Parathyroid adenoma (tissue), 2 donors: ENCODE measurements around the gene CCL8.

Source experiments
- H2AFZ ChIP-seq: fragments of 300-600 bp; sonication (generic); one replicate; pipeline ENCODE4 v1.7.0; 2017; ENCODE audit warnings: antibody characterized with exemption, mild to moderate bottlenecking
- H3K27ac ChIP-seq: fragments of 300-600 bp; sonication (generic); one replicate; pipeline ENCODE4 v1.7.0; 2017
- H3K27me3 ChIP-seq: fragments of 300-600 bp; sonication (generic); one replicate; pipeline ENCODE4 v1.7.0; 2017; ENCODE audit warnings: low read length; ENCODE audit not compliant: control insufficient read depth, insufficient read depth
- H3K36me3 ChIP-seq: fragments of 300-600 bp; sonication (generic); one replicate; pipeline ENCODE4 v1.7.0; 2017; ENCODE audit warnings: low read length; ENCODE audit not compliant: control insufficient read depth, insufficient read depth
- H3K4me1 ChIP-seq: fragments of 300-600 bp; sonication (generic); one replicate; pipeline ENCODE4 v1.7.0; 2017; ENCODE audit warnings: control low read depth
- H3K4me2 ChIP-seq: fragments of 300-600 bp; sonication (generic); one replicate; pipeline ENCODE4 v1.7.0; 2017; ENCODE audit warnings: low read length
- H3K4me3 ChIP-seq: fragments of 300-600 bp; sonication (generic); one replicate; pipeline ENCODE4 v1.7.0; 2017; ENCODE audit warnings: low read depth, low read length
- H3K79me2 ChIP-seq: fragments of 300-600 bp; sonication (generic); one replicate; pipeline ENCODE4 v1.7.0; 2017; ENCODE audit warnings: control low read depth
- H3K9ac ChIP-seq: fragments of 300-600 bp; sonication (generic); one replicate; pipeline ENCODE4 v1.7.0; 2017; ENCODE audit warnings: mild to moderate bottlenecking
- H3K9me3 ChIP-seq: fragments of 300-600 bp; sonication (generic); one replicate; pipeline ENCODE4 v1.7.0; 2017; ENCODE audit warnings: low read length; ENCODE audit not compliant: control insufficient read depth
- CTCF ChIP-seq: fragments of 300-600 bp; sonication (generic); IDR thresholded peaks from one replicate; pipeline ENCODE4 v1.7.0; 2017; ENCODE audit warnings: antibody characterized with exemption, mild to moderate bottlenecking
- donor health status: primary hyperparathyroidism.

The CCL8 gene

DNA sequence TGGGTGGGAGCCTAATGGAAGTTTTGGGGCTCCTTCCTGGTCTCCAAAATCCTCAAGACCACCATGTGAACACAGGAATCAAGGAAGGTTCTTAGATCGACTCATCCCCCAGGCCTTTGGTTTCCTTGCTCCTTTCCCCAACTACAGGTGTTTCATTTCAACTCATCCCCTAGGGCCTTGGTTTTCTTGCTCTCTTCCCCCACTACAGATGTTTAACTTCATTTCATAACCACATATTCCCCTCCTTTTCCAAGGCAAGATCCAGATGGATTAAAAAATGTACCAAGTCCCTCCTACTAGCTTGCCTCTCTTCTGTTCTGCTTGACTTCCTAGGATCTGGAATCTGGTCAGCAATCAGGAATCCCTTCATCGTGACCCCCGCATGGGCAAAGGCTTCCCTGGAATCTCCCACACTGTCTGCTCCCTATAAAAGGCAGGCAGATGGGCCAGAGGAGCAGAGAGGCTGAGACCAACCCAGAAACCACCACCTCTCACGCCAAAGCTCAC, 33.9 kb upstream of the CCL8 start, which contains the start of gene CCL11:
Gene CCL11 (plus strand): TSS at position 457 of the 507 bp plus-strand sequence. CDS start 67 bp downstream, outside the sequence.
- TF ChIP-seq CTCF, result no peak
- Histone ChIP-seq H3K4me3 (no peak within 1 kb of the TSS), H3K9ac (no peak within 1 kb of the TSS), H3K79me2 (no peaks in the 10 kb centered on the region), H3K4me1 (no peaks in the 10 kb centered on the region), H3K36me3 (no peaks in the 10 kb centered on the region), H3K9me3 (no peaks in the 10 kb centered on the region), H3K27ac (no peak within 1 kb of the TSS), H2AFZ (no peak within 1 kb of the TSS), H3K4me2 (no peak within 1 kb of the TSS), H3K27me3 (no peaks in the 10 kb centered on the region)

- no peaks in the 10 kb centered on the region for H3K9me3 ChIP-seq
- H3K4me2 ChIP-seq, result no peak overlapping the region
- H3K27me3 ChIP-seq, result no peaks in the 10 kb centered on the region
- no peaks in the 10 kb centered on the region for H3K4me1 ChIP-seq
- no peaks in the 10 kb centered on the region for H3K36me3 ChIP-seq
- H3K27ac ChIP-seq, result no peak overlapping the region
- no peak overlapping the region for H3K4me3 ChIP-seq
- no peak for TF ChIP-seq CTCF
- no peak overlapping the region for H3K9ac ChIP-seq
- no peaks in the 10 kb centered on the region for H3K79me2 ChIP-seq
- H2AFZ ChIP-seq, result no peak overlapping the region
Measured at GRCh38 chr17:34287875-34288274, 31.4 kb upstream of the CCL8 start.

GRCh38 chr17:34290586-34290985, 28.6 kb upstream of the CCL8 start:
- TF ChIP-seq CTCF, result no peak
- Histone ChIP-seq H3K27me3 (no peaks in the 10 kb centered on the region), H3K36me3 (no peaks in the 10 kb centered on the region), H3K4me2 (no peak overlapping the region), H3K27ac (no peak overlapping the region), H3K4me1 (no peaks in the 10 kb centered on the region), H3K4me3 (no peak overlapping the region), H3K79me2 (no peaks in the 10 kb centered on the region), H2AFZ (no peak overlapping the region), H3K9me3 (no peaks in the 10 kb centered on the region), H3K9ac (no peak overlapping the region)

DNA sequence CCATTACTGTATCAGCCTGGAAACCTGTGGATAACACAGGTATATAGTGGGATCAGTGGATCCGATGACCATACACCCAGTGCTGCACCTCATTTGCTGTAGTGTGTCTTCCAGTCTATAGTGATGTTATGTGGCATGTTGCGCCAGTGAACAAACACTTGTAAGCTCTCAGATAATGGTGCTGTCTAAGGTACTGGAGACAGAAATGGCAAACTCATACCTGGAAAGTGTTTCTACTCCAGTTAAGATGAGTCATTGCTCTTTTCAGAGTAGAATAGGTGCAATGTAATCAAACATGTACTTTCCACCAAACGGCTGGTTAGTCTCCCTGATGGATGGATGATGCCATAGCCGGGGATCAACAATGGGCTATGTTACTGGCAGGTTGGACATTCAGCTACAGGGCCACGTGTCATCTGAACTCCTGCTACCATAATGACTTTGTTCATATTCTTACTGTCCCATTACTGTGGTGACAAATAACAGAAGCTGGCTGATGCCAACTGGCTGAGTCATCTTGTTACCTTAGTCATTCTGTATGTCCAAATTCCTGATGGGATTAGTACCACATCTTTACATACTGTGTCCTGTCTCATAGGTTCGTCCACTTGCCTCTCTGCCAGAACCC, 27.4 kb upstream of the CCL8 start:
- H3K27ac ChIP-seq, result no peak overlapping the region
- no peak overlapping the region for H3K4me2 ChIP-seq
- H3K4me1 ChIP-seq, result no peaks in the 10 kb centered on the region
- H3K9me3 ChIP-seq, result no peaks in the 10 kb centered on the region
- no peak overlapping the region for H3K4me3 ChIP-seq
- no peaks in the 10 kb centered on the region for H3K27me3 ChIP-seq
- H3K79me2 ChIP-seq, result no peaks in the 10 kb centered on the region
- no peak for TF ChIP-seq CTCF
- H3K9ac ChIP-seq, result no peak overlapping the region
- H3K36me3 ChIP-seq, result no peaks in the 10 kb centered on the region
- no peak overlapping the region for H2AFZ ChIP-seq

- H3K9ac ChIP-seq, result no peak overlapping the region
- H3K4me3 ChIP-seq, result no peak overlapping the region
- H2AFZ ChIP-seq, result no peak overlapping the region
- no peaks in the 10 kb centered on the region for H3K9me3 ChIP-seq
- H3K79me2 ChIP-seq, result no peaks in the 10 kb centered on the region
- H3K4me2 ChIP-seq, result no peak overlapping the region
- H3K27me3 ChIP-seq, result no peaks in the 10 kb centered on the region
- no peaks in the 10 kb centered on the region for H3K4me1 ChIP-seq
- H3K36me3 ChIP-seq, result no peaks in the 10 kb centered on the region
- no peak for TF ChIP-seq CTCF
- no peak overlapping the region for H3K27ac ChIP-seq
Measured at GRCh38 chr17:34299027-34299426, 20.2 kb upstream of the CCL8 start.
